H9 (cell line): ENCODE data around the gene C1orf105. TPM values are rescaled to one million over a fixed set of nuclear protein-coding genes. Genes with fewer than 3 reads are reported as not detected.

Experiments used
- DNase-seq: peaks from one replicate; pipeline ENCODE4 v3.0.0-alpha.2; 2017
- H2AFZ ChIP-seq: one replicate; pipeline ENCODE4 v1.6.1; 2013; ENCODE audit warnings: mild to moderate bottlenecking, low read length, control low read depth, moderate library complexity
- H2AK5ac ChIP-seq: 2 replicates; pipeline ENCODE4 v1.6.1; 2013; ENCODE audit warnings: low read length, control low read depth, mixed read lengths; ENCODE audit not compliant: insufficient read length
- H2BK120ac ChIP-seq: one replicate; pipeline ENCODE4 v1.6.1; 2013; ENCODE audit warnings: low read depth, mild to moderate bottlenecking, low read length, control low read depth, inconsistent platforms; ENCODE audit not compliant: poor library complexity, severe bottlenecking
- H2BK12ac ChIP-seq: 2 replicates; pipeline ENCODE4 v1.6.1; 2013; ENCODE audit warnings: low read length, control low read depth, mixed read lengths, low read depth; ENCODE audit not compliant: insufficient read length
- H2BK15ac ChIP-seq: 2 replicates; pipeline ENCODE4 v1.6.1; 2013; ENCODE audit warnings: low read depth, low read length, control low read depth
- H2BK20ac ChIP-seq: one replicate; pipeline ENCODE4 v1.6.1; 2013; ENCODE audit warnings: low read depth, mild to moderate bottlenecking, low read length, control low read depth, inconsistent platforms; ENCODE audit not compliant: poor library complexity, severe bottlenecking
- H2BK5ac ChIP-seq: 2 replicates; pipeline ENCODE4 v1.6.1; 2013; ENCODE audit warnings: low read length, control low read depth, mixed read lengths; ENCODE audit not compliant: insufficient read length
- H3K14ac ChIP-seq: 2 replicates; pipeline ENCODE4 v1.6.1; 2013; ENCODE audit warnings: low read length, control low read depth; ENCODE audit not compliant: insufficient read depth
- H3K18ac ChIP-seq: 2 replicates; pipeline ENCODE4 v1.6.1; 2013; ENCODE audit warnings: low read depth, mild to moderate bottlenecking, mixed read lengths, low read length, control low read depth; ENCODE audit not compliant: insufficient read length
- H3K23ac ChIP-seq: 2 replicates; pipeline ENCODE4 v1.6.1; 2013; ENCODE audit warnings: low read length, control low read depth, mixed read lengths, low read depth; ENCODE audit not compliant: insufficient read length
- H3K23me2 ChIP-seq: 2 replicates; pipeline ENCODE4 v1.6.1; 2013; ENCODE audit warnings: low read depth, mild to moderate bottlenecking, mixed read lengths, low read length, control low read depth; ENCODE audit not compliant: insufficient read length, poor library complexity, severe bottlenecking
- H3K27ac ChIP-seq: 2 replicates; pipeline ENCODE4 v1.5.1; 2013; ENCODE audit warnings: low read length, control low read depth, mixed read lengths, low read depth; ENCODE audit not compliant: insufficient read length
- H3K27me3 ChIP-seq: 2 replicates; pipeline ENCODE4 v1.6.1; 2013; ENCODE audit warnings: low read length, control low read depth, inconsistent platforms; ENCODE audit not compliant: insufficient read depth
- H3K4ac ChIP-seq: 2 replicates; pipeline ENCODE4 v1.6.1; 2013; ENCODE audit warnings: low read depth, mild to moderate bottlenecking, control low read depth, inconsistent platforms, low read length, moderate library complexity
- H3K4me1 ChIP-seq: 2 replicates; pipeline ENCODE4 v1.6.1; 2013; ENCODE audit warnings: low read length, control low read depth, inconsistent platforms; ENCODE audit not compliant: insufficient read depth
- H3K4me2 ChIP-seq: 2 replicates; pipeline ENCODE4 v1.6.1; 2013; ENCODE audit warnings: low read length, control low read depth, mixed read lengths; ENCODE audit not compliant: insufficient read length, insufficient read depth
- H3K56ac ChIP-seq: 2 replicates; pipeline ENCODE4 v1.6.1; 2013; ENCODE audit warnings: low read depth, mild to moderate bottlenecking, mixed read lengths, low read length, control low read depth; ENCODE audit not compliant: insufficient read length
- H3K79me1 ChIP-seq: 2 replicates; pipeline ENCODE4 v1.6.1; 2013; ENCODE audit warnings: low read depth, mild to moderate bottlenecking, moderate library complexity, low read length, control low read depth, inconsistent platforms; ENCODE audit not compliant: insufficient read depth, poor library complexity, severe bottlenecking
- H3K79me2 ChIP-seq: 2 replicates; pipeline ENCODE4 v1.6.1; 2013; ENCODE audit warnings: low read length, control low read depth, inconsistent platforms; ENCODE audit not compliant: insufficient read depth
- H3K9ac ChIP-seq: 2 replicates; pipeline ENCODE4 v1.6.1; 2013; ENCODE audit warnings: low read length, control low read depth, mixed read lengths; ENCODE audit not compliant: insufficient read length; ENCODE audit errors: extremely low read depth
- H3K9me3 ChIP-seq: one replicate; pipeline ENCODE4 v1.6.1; 2013; ENCODE audit warnings: low read depth, low read length, inconsistent platforms; ENCODE audit not compliant: control insufficient read depth
- H3T11ph ChIP-seq: one replicate; pipeline ENCODE4 v1.6.1; 2013; ENCODE audit warnings: mild to moderate bottlenecking, low read length, control low read depth, inconsistent platforms
- H4K20me1 ChIP-seq: one replicate; pipeline ENCODE4 v1.6.1; 2013; ENCODE audit not compliant: control insufficient read depth, insufficient read length, insufficient read depth
- H4K5ac ChIP-seq: 2 replicates; pipeline ENCODE4 v1.6.1; 2013; ENCODE audit warnings: low read depth, mild to moderate bottlenecking, mixed read lengths, low read length, control low read depth; ENCODE audit not compliant: insufficient read length
- H4K8ac ChIP-seq: replicated peaks from 2 replicates; pipeline ENCODE4 v1.6.1; 2013; ENCODE audit warnings: low read length, control low read depth, mixed read lengths, low read depth; ENCODE audit not compliant: insufficient read length
- H4K91ac ChIP-seq: 2 replicates; pipeline ENCODE4 v1.6.1; 2013; ENCODE audit warnings: low read depth, mild to moderate bottlenecking, moderate library complexity, mixed read lengths, low read length, control low read depth; ENCODE audit not compliant: insufficient read length
- H3K27ac Mint-ChIP-seq, 3 experiments: 2 replicates in 2 of 3; 3 replicates in 1 of 3; pipeline ENCODE4 v1.8.0; 2020 to 2021; ENCODE audit warnings: mixed read lengths in 3 of 3, mild to moderate bottlenecking in 1 of 3, moderate library complexity in 1 of 3
- H3K27me3 Mint-ChIP-seq: 2 replicates; pipeline ENCODE4 v1.8.0; 2021; ENCODE audit warnings: low read depth, mild to moderate bottlenecking, moderate library complexity, mixed read lengths
- H3K36me3 Mint-ChIP-seq, 3 experiments: 2 replicates in 2 of 3; 3 replicates in 1 of 3; pipeline ENCODE4 v1.8.0; 2020 to 2021; ENCODE audit warnings: low read depth in 3 of 3, mixed read lengths in 3 of 3; ENCODE audit not compliant: insufficient read depth in 1 of 3
- H3K4me1 Mint-ChIP-seq, 2 experiments: 2 replicates each; pipeline ENCODE4 v1.8.0; 2020; ENCODE audit warnings: mixed read lengths in 2 of 2
- H3K4me3 Mint-ChIP-seq, 2 experiments: 2 replicates in 1 of 2; 3 replicates in 1 of 2; pipeline ENCODE4 v1.8.0; 2020 to 2021; ENCODE audit warnings: mild to moderate bottlenecking in 2 of 2, mixed read lengths in 2 of 2, moderate library complexity in 1 of 2
- H3K9me3 Mint-ChIP-seq, 2 experiments: 2 replicates in 1 of 2; 3 replicates in 1 of 2; pipeline ENCODE4 v1.8.0; 2020; ENCODE audit warnings: mild to moderate bottlenecking in 2 of 2, mixed read lengths in 2 of 2, moderate library complexity in 1 of 2
- CTCF ChIP-seq: fragments of 200-600 bp; sonication (generic); conservative IDR thresholded peaks from 3 replicates; pipeline ENCODE4 v1.8.0; 2021; ENCODE audit warnings: antibody characterized with exemption, mild to moderate bottlenecking
- WGBS: extraction: QIAGEN DNeasy Blood & Tissue Kit; methylation state at CpG from one replicate; pipeline ENCODE4 v1.1.7; 2013; ENCODE audit warnings: missing lambda C conversion rate, low lambda C conversion rate, mixed read lengths; ENCODE audit not compliant: insufficient read length; ENCODE audit errors: extremely low coverage; 5-methylcytosine and 5-hydroxymethylcytosine counted together
- total RNA-seq: library from RNA; stranded (reverse); gene quantifications from 2 replicates; pipeline ENCODE4 v1.2.1, GENCODE V29; 2021

C1orf105 gene
- total RNA-seq, 1 experiment from 2014 or later: not detected

- H3K36me3 Mint-ChIP-seq: no peaks in the 10 kb centered on the region
- H4K5ac ChIP-seq: no peak overlapping the region
Measured at GRCh38 chr1:172391976-172392375, 28.5 kb upstream of the C1orf105 start.

More at GRCh38 chr1:172391976-172392375, 28.5 kb upstream of the C1orf105 start:
- Histone ChIP-seq H3K4me1 (peaks cover 4% of the 10 kb centered on the region; the same call in 1 of the 2 replicates), H3K9ac (no peak overlapping the region), H3K27ac (no peak overlapping the region), H3K9me3 (no peaks in the 10 kb centered on the region), H4K8ac (no peak overlapping the region), H2BK12ac (no peak overlapping the region), H2BK20ac (no peak overlapping the region), H3K18ac (no peak overlapping the region), H3K23me2 (no peaks in the 10 kb centered on the region), H3K79me2 (no peaks in the 10 kb centered on the region), H3K23ac (no peak overlapping the region), H3K79me1 (no peaks in the 10 kb centered on the region), H2AK5ac (no peak overlapping the region), H4K20me1 (no peaks in the 10 kb centered on the region), H3K4ac (no peak overlapping the region), H3K27me3 (no peaks in the 10 kb centered on the region), H2AFZ (no peak overlapping the region), H2BK120ac (no peak overlapping the region), H3K4me2 (no peak overlapping the region), H2BK15ac (no peak overlapping the region), H3T11ph (no peak overlapping the region), H3K56ac (no peak overlapping the region), H4K91ac (no peak overlapping the region), H3K14ac (no peak overlapping the region), H2BK5ac (no peak overlapping the region)
- Mint-ChIP-seq H3K27ac (no peak overlapping the region), H3K27me3 (no peaks in the 10 kb centered on the region), H3K4me1 (peaks cover 35 to 41% of the 10 kb centered on the region in 2 experiments), H3K4me3 (no peak overlapping the region), H3K9me3 (no peaks in the 10 kb centered on the region)
- WGBS: no CpG with 5 or more reads among the region's 1 CpG
- no peak for TF ChIP-seq CTCF
- no peak for DNase-seq
